GM12801 (cell line): ENCODE results near the gene PCDH19.

Source experiments
- TF ChIP-seq, protein P1 (sequence below): IDR thresholded peaks from one replicate; pipeline ENCODE4 v1.5.1; 2011; ENCODE audit warnings: control low read depth; ENCODE audit not compliant: insufficient read length; ENCODE audit errors: extremely low read depth

The PCDH19 gene

GRCh38 chrX:100377826-100378225 is 32.2 kb downstream of the PCDH19 start:
- TF ChIP-seq, protein P1, sequence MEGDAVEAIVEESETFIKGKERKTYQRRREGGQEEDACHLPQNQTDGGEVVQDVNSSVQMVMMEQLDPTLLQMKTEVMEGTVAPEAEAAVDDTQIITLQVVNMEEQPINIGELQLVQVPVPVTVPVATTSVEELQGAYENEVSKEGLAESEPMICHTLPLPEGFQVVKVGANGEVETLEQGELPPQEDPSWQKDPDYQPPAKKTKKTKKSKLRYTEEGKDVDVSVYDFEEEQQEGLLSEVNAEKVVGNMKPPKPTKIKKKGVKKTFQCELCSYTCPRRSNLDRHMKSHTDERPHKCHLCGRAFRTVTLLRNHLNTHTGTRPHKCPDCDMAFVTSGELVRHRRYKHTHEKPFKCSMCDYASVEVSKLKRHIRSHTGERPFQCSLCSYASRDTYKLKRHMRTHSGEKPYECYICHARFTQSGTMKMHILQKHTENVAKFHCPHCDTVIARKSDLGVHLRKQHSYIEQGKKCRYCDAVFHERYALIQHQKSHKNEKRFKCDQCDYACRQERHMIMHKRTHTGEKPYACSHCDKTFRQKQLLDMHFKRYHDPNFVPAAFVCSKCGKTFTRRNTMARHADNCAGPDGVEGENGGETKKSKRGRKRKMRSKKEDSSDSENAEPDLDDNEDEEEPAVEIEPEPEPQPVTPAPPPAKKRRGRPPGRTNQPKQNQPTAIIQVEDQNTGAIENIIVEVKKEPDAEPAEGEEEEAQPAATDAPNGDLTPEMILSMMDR: no peak

GRCh38 chrX:100376576-100376975 is 33.5 kb downstream of the PCDH19 start:
- TF ChIP-seq, protein P1: no peak

- TF ChIP-seq, protein P1: no peak
Measured at GRCh38 chrX:100373673-100374072, 36.4 kb downstream of the PCDH19 start.

- TF ChIP-seq, protein P1: no peak
Measured at GRCh38 chrX:100368167-100368566, 41.9 kb downstream of the PCDH19 start.

GRCh38 chrX:100363896-100364295 is 46.2 kb downstream of the PCDH19 start:
- TF ChIP-seq, protein P1: no peak

- TF ChIP-seq, protein P1: no peak
Measured at GRCh38 chrX:100358766-100359165, 51.3 kb downstream of the PCDH19 start.

DNA sequence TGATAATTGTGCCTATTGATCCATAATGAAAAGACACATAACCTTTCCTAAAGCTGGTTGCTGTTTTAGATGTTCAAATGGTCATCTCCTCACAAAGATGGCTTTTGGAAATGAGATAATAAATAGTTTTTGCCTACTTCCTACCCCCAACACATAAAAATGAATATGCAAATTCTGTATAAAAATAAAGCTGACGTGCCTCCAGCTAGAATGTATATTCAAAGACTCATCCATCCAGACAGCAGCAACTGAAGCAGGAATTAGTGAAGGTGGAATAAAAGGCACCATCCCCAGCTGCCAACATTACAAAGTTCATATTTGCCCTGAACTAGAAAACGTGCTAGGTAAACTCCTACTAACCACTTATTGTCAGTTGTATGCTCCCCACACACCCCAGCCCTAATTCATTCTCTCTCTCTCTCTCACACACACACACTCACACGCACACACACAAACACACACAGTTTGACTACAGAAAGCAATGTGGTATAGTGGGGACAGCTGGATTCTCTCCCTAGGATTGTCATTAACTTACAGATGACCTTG is 53.6 kb downstream of the PCDH19 start:
- TF ChIP-seq, protein P1: no peak
